Embryonic facial prominence (tissue), 1 donor: ENCODE data around the gene CABLES2.

Experiments used
- DNase-seq: peaks from one replicate; pipeline ENCODE4 v3.0.0-alpha.2; 2016; ENCODE audit errors: extremely low spot score

The CABLES2 gene

DNA sequence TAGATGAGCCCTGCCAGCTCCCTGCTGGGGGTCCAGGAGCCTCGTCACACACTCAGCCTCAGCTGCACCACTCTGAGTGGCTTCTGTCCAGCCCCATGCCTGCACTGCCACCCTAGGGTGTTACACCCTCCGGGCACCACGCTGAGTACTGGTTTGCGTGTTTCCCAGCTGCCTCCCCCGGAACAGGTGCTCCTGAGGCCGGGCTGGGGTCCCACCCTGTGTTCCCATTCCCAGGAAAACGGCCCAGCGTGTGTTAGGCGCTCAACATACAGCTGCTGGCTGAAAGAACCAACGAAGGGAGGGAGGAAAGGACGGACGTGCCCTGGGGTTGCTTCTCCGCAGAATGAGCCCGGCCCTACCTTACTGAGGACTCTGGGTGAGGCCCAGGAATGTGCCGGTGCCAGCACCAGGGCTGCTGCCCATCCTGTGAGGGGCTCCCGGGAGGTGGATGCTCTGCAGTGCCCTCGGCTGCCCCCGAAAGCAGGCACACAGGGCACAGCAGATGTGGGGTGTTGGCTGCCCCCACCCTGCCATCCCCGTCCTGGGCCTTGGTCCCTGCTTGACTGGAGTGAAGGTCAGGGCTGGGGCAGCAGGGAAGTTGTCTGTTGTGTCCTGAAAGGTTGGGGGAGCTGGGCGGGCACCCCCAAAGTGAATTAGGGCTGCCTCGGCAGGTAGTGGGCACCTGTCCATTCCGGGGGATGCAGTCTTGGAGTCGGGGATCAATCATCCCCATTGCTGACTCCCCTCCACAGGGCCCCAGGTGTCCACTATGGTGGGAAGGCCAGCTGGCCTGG lies 56.3 kb downstream of the CABLES2 start:
- no peak for DNase-seq

DNA sequence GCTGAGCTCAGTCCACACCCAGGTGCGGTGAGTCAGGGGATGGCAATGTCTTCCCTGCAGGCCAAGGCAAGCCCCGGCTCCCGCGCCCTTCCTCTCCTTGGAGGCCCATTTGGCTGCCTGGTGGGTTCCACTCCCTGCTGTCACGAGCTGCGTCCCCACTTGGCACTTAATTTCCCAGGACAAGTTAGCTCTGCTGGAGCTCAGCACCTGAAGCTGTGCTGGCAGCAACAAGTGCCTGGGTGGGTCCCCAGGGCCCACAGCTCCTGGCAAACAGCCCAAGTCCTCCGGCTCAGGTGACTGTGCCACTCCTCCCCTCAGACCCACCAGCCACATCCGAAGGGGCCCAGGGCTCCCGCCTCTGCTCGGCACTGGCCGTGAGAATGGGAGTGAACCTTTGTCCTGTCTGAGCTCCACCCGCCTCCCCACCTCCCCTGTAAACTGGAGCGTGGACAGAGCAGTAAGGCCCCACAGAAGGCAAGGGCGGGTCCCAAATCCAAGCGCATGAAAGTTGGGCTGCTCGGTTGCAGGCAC lies 56.9 kb downstream of the CABLES2 start:
- DNase-seq: no peak

DNA sequence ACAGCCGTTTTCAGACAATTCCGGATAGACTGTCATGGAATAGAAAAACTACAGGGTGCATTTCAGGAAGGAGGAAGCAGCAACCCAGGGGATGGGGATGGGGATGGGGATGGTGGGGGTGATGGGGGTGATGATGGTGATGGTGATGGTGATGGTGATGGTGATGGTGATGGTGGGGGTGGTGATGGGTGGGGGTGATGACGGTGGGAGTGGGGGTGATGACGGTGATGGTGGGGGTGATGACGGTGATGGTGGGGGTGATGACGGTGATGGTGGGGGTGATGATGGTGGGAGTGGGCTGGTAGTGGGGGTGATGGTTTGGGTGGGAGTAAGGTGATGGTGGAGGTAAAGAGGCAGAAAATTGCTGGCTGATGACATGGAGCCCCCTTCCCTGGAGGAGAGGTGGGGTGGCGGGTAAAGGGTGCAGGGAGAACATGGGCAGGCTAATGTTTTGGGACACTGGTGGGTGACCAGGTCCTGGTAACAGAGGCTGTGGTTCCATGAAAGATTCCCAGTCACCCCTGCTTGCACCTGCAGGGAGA lies 57.5 kb downstream of the CABLES2 start:
- no peak for DNase-seq

GRCh38 chr20:62348604-62349003 lies 58.5 kb downstream of the CABLES2 start:
- no peak for DNase-seq

DNA sequence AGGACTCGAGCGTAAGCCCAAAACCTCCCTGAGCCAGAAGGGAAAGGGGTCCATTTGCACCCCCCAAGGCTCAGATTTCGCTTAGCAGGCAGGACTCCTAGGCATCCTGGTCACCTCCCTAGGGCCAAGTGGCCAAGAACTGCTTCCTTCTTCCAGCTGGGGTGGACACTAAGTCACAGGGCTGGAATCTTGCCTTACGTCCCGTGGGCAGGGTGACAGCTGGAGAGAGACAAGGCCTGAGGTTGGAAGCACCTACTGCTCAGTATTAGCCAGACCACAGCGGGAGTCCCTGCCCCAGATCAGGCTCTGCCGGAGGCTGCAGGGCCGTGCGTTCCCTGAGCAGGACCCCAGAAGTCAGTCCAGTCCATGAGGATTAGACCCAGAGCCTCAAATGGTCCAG lies 59.6 kb downstream of the CABLES2 start:
- DNase-seq: no peak

GRCh38 chr20:62347151-62347404 lies 60.0 kb downstream of the CABLES2 start:
- no peak for DNase-seq

- DNase-seq: no peak
Observed at GRCh38 chr20:62346398-62347150, 60.5 kb downstream of the CABLES2 start.

- no peak for DNase-seq
Observed at GRCh38 chr20:62345681-62346370, 61.3 kb downstream of the CABLES2 start.

GRCh38 chr20:62344782-62345181 lies 62.3 kb downstream of the CABLES2 start:
- DNase-seq: no peak

DNA sequence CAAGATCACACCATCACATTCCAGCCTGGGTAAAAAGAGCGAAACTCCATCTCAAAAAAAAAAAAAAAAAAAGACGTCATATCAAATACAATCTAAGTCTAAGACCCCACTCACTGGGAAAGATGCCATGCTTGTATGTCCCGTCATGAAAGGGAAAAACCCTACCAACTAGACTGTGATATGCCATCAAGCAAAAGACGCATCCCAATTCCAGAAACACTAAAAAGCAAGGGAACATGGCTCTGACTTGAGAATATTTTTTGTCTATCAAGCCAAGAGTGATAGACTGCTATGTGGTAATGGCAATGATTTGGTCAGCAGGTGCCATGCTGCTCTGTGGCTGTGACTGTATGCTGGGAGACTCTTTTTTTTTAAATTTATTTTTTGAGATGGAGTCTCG lies 63.0 kb downstream of the CABLES2 start:
- no peak for DNase-seq

DNA sequence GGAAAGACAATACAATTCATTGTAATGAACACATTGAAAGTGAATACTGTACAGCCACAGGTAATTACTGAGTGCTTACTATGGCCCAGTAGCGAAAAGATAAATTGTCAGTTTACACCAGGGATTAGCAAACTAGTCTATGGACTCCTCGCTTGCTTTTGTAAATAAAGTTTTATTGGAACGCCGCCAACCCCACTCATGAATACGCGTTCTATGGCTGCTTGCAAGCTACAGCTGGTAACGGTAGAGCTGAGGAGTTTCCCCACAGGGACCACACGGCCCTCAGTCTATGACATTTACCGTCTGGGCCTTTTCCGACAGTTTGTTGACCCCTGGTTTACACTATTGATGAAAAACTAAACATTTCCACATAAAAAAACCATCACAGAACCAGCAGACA lies 64.2 kb downstream of the CABLES2 start:
- no peak for DNase-seq

- no peak for DNase-seq
Observed at GRCh38 chr20:62339647-62340062, 67.4 kb downstream of the CABLES2 start.
